Brain microvascular endothelial cell (primary cell): Measurements from ENCODE around the gene ATP8A2.

Experiments used
- DNase-seq: peaks from one replicate; pipeline ENCODE4 v3.0.0-alpha.2; 2020
- H3K27ac ChIP-seq: fragments of 250-450 bp; sonication (Bioruptor Pico); 2 replicates; pipeline ENCODE4 v1.5.1; 2020; ENCODE audit warnings: mild to moderate bottlenecking, moderate library complexity
- H3K27me3 ChIP-seq: fragments of 250-450 bp; sonication (Bioruptor Pico); replicated peaks from 2 replicates; pipeline ENCODE4 v1.5.1; 2020; ENCODE audit warnings: mild to moderate bottlenecking
- H3K36me3 ChIP-seq: fragments of 250-450 bp; sonication (Bioruptor Pico); replicated peaks from 2 replicates; pipeline ENCODE4 v1.5.1; 2020; ENCODE audit warnings: mild to moderate bottlenecking
- H3K4me3 ChIP-seq: 2 replicates; pipeline ENCODE4 v1.5.1; 2011; ENCODE audit warnings: low read depth, mild to moderate bottlenecking, control low read depth, low read length, moderate library complexity
- CTCF ChIP-seq: IDR thresholded peaks from 2 replicates; pipeline ENCODE4 v1.5.1; 2011; ENCODE audit warnings: low read depth, mild to moderate bottlenecking, moderate library complexity, low read length, control low read depth, inconsistent platforms; ENCODE audit errors: missing control alignments
- in situ Hi-C: cut with HindIII; loops from 2 replicates; pipeline ENCODE4 v1.10.0; 2017; ENCODE audit warnings: low sequenced_read_pairs, low pct_ligation_motif_present

The ATP8A2 gene

GRCh38 chr13:25839371-25839770 lies 467.6 kb downstream of the ATP8A2 start:
- DNase-seq = no peak
- Histone ChIP-seq H3K27ac (no peak overlapping the region), H3K36me3 (no peaks in the 10 kb centered on the region), H3K4me3 (no peak overlapping the region), H3K27me3 (no peaks in the 10 kb centered on the region)
- in situ Hi-C loops = no loop called here
- TF ChIP-seq CTCF = no peak

GRCh38 chr13:25840261-25840660 lies 468.5 kb downstream of the ATP8A2 start:
- Histone ChIP-seq H3K4me3 (no peak overlapping the region), H3K27ac (no peak overlapping the region), H3K36me3 (no peaks in the 10 kb centered on the region), H3K27me3 (no peaks in the 10 kb centered on the region)
- TF ChIP-seq CTCF = no peak
- no peak for DNase-seq
- in situ Hi-C loops = no loop called here

- in situ Hi-C loops = no loop called here
- TF ChIP-seq CTCF = no peak
These were observed 469.2 kb downstream of the ATP8A2 start for GRCh38 chr13:25840931-25841330.

GRCh38 chr13:25843692-25844091 lies 471.9 kb downstream of the ATP8A2 start:
- DNase-seq = no peak
- TF ChIP-seq CTCF = no peak
- Histone ChIP-seq H3K27me3 (no peaks in the 10 kb centered on the region), H3K36me3 (no peaks in the 10 kb centered on the region), H3K27ac (no peak overlapping the region), H3K4me3 (no peak overlapping the region)
- in situ Hi-C loops = no loop called here

More at GRCh38 chr13:25840931-25841330, 469.2 kb downstream of the ATP8A2 start:
- no peak overlapping the region for H3K27ac ChIP-seq
- DNase-seq = no peak
- H3K4me3 ChIP-seq = no peak overlapping the region
- no peaks in the 10 kb centered on the region for H3K27me3 ChIP-seq
- no peaks in the 10 kb centered on the region for H3K36me3 ChIP-seq

GRCh38 chr13:25844559-25845434 lies 473.0 kb downstream of the ATP8A2 start:
- H3K27ac ChIP-seq = no peak overlapping the region
- TF ChIP-seq CTCF = no peak
- no peaks in the 10 kb centered on the region for H3K27me3 ChIP-seq
- H3K36me3 ChIP-seq = no peaks in the 10 kb centered on the region
- in situ Hi-C loops = no loop called here
- no peak overlapping the region for H3K4me3 ChIP-seq
- DNase-seq = no peak
